B cell (primary cell): ENCODE results near the gene HECTD1. TPM values are rescaled to one million over a fixed set of nuclear protein-coding genes. Genes with fewer than 3 reads are reported as not detected.
"Not testable (repeated sequence)": the region's sequence is repeated elsewhere in the genome, so short reads cannot be mapped to it uniquely, and the experiment has no call there.

Experiments used
- ATAC-seq: fragments of 200-7000 bp; cut with Tn5 transposase; one replicate; pipeline ENCODE4 v1.10.0; 2021; ENCODE audit warnings: low read depth, mild to moderate bottlenecking, moderate number of reproducible peaks, moderate library complexity
- CTCF ChIA-PET: fragments of 350-600 bp; sonication (Branson Sonifier 250); formaldehyde crosslinking; loops from one replicate; lab custom pipeline; 2021; ENCODE audit warnings: antibody characterized with exemption, inconsistent platforms; lab: Charles Lee
- POLR2A ChIA-PET: fragments of 350-600 bp; sonication (Branson Sonifier 250); formaldehyde crosslinking; loops from one replicate; lab custom pipeline; 2021; ENCODE audit warnings: antibody characterized with exemption; lab: Charles Lee
- DNase-seq: peaks from one replicate; pipeline ENCODE4 v3.0.0; 2013
- H2AFZ ChIP-seq: 2 replicates; pipeline ENCODE4 v1.6.1; 2012; ENCODE audit warnings: mild to moderate bottlenecking, low read depth, low read length; ENCODE audit not compliant: insufficient read depth, poor library complexity, severe bottlenecking
- H3K27ac ChIP-seq, 2 donors: 1 replicate in 1 of 2; 2 replicates in 1 of 2; pipeline ENCODE4 v1.5.1; 2012 to 2013; ENCODE audit warnings: low read length in 2 of 2, mild to moderate bottlenecking in 2 of 2, moderate library complexity in 1 of 2
- H3K27me3 ChIP-seq, 4 experiments: fragments of 200-600 bp in 1 of 4; sonication (generic) in 1 of 4; replicated peaks in 1 of 4; 1 replicate in 2 of 4; 2 replicates in 2 of 4; pipeline versions ENCODE4 v1.6.1 to v1.7.0; 2013 to 2016; ENCODE audit warnings: low read length in 3 of 4, mild to moderate bottlenecking in 2 of 4, mixed read lengths in 1 of 4, moderate library complexity in 1 of 4; ENCODE audit not compliant: insufficient read depth in 4 of 4, control insufficient read depth in 3 of 4; ENCODE audit errors: control extremely low read depth in 1 of 4
- H3K36me3 ChIP-seq, 2 experiments: replicated peaks in 1 of 2; 1 replicate in 1 of 2; 2 replicates in 1 of 2; pipeline versions ENCODE4 v1.6.1 to v1.7.1; 2013; ENCODE audit warnings: low read length in 1 of 2; ENCODE audit not compliant: insufficient read depth in 2 of 2, control insufficient read depth in 1 of 2; ENCODE audit errors: control extremely low read depth in 1 of 2, extremely low read depth in 1 of 2
- H3K4me1 ChIP-seq, 2 donors: fragments of 200-600 bp in 1 of 2; sonication (generic) in 1 of 2; 1 replicate in 1 of 2; 2 replicates in 1 of 2; pipeline versions ENCODE4 v1.5.1 to v1.6.1; 2013 to 2017; ENCODE audit warnings: low read length in 2 of 2; ENCODE audit not compliant: control insufficient read depth in 2 of 2, insufficient read depth in 2 of 2
- H3K4me2 ChIP-seq: replicated peaks from 2 replicates; pipeline ENCODE3; 2012; ENCODE audit warnings: mild to moderate bottlenecking, low read depth, low read length; ENCODE audit not compliant: poor library complexity, severe bottlenecking
- H3K4me3 ChIP-seq, 5 experiments: fragments of 200-600 bp in 1 of 5; sonication (generic) in 1 of 5; 1 replicate in 3 of 5; 2 replicates in 2 of 5; pipeline versions ENCODE4 v1.5.1 to v1.7.0; 2011 to 2016; ENCODE audit warnings: low read length in 4 of 5, mild to moderate bottlenecking in 4 of 5, low read depth in 2 of 5, control low read depth in 1 of 5, moderate library complexity in 1 of 5; ENCODE audit not compliant: insufficient read depth in 1 of 5; ENCODE audit errors: control extremely low read depth in 1 of 5, extremely low read depth in 1 of 5
- H3K79me2 ChIP-seq: fragments of 200-600 bp; sonication (generic); one replicate; pipeline ENCODE4 v1.6.0; 2016; ENCODE audit warnings: low read length; ENCODE audit not compliant: control insufficient read depth, insufficient read depth
- H3K9ac ChIP-seq: fragments of 200-600 bp; sonication (generic); 2 replicates; pipeline ENCODE4 v1.6.1; 2017; ENCODE audit warnings: mild to moderate bottlenecking, low read length, moderate library complexity
- H3K9me3 ChIP-seq, 3 donors: one replicate each; pipeline versions ENCODE4 v1.6.1 to v1.7.1; 2013; ENCODE audit warnings: low read length in 2 of 3; ENCODE audit not compliant: control insufficient read depth in 2 of 3, insufficient read depth in 1 of 3; ENCODE audit errors: control extremely low read depth in 1 of 3
- H4K20me1 ChIP-seq: 2 replicates; pipeline ENCODE4 v1.6.0; 2012; ENCODE audit warnings: mild to moderate bottlenecking, low read length; ENCODE audit not compliant: insufficient read depth, control insufficient read depth, poor library complexity, severe bottlenecking
- H3K27ac Mint-ChIP-seq: one replicate; pipeline ENCODE4 v1.8.0; 2021; ENCODE audit warnings: mixed read lengths
- H3K27me3 Mint-ChIP-seq: one replicate; pipeline ENCODE4 v1.8.0; 2021; ENCODE audit warnings: mixed read lengths
- H3K4me1 Mint-ChIP-seq: one replicate; pipeline ENCODE4 v1.8.0; 2021; ENCODE audit warnings: mixed read lengths
- H3K4me3 Mint-ChIP-seq: one replicate; pipeline ENCODE4 v1.8.0; 2021; ENCODE audit warnings: mixed read lengths
- H3K9me3 Mint-ChIP-seq: one replicate; pipeline ENCODE4 v1.8.0; 2022; ENCODE audit warnings: mixed read lengths; ENCODE audit not compliant: insufficient read depth
- EZH2 ChIP-seq: IDR thresholded peaks from 2 replicates; pipeline ENCODE4 v1.6.1; 2012; ENCODE audit warnings: borderline replicate concordance, low read depth, mild to moderate bottlenecking, moderate library complexity, low read length; ENCODE audit not compliant: insufficient read depth, poor library complexity, severe bottlenecking
- WGBS: methylation state at CpG from one replicate; pipeline ENCODE4 v1.1.5; 2013; ENCODE audit warnings: missing lambda C conversion rate; ENCODE audit not compliant: insufficient coverage; 5-methylcytosine and 5-hydroxymethylcytosine counted together
- intact Hi-C: fragments of 100-400 bp; cut with micrococcal nuclease; formaldehyde crosslinking; loops from one replicate; pipeline ENCODE4 v1.10.0; 2022
- polyA plus RNA-seq: library from polyadenylated mRNA; depleted of rRNA; stranded (reverse); fragments of >200 nt; gene quantifications from 2 replicates; pipeline ENCODE4 v1.2.3, GENCODE V29; 2012
- total RNA-seq, 2 donors: library from RNA; stranded (reverse); fragments of 120-200 nt in 1 of 2; gene quantifications; 1 replicate in 1 of 2; 2 replicates in 1 of 2; pipeline versions ENCODE4 v1.2.3 to v1.2.4, GENCODE V29; 2013 to 2022
- TF ChIP-seq, protein P1 (sequence below): fragments of 200-600 bp; IDR thresholded peaks from one replicate; pipeline ENCODE4 v1.8.0; 2022; ENCODE audit warnings: antibody characterized with exemption, mild to moderate bottlenecking

The HECTD1 gene
- total and polyA plus RNA-seq, 2 donors (not counting 1 experiment from before 2014, with no cell fraction given): 63.1 to 184 TPM

GRCh38 chr14:31257244-31257553 is 49.6 kb upstream of the HECTD1 start:
- Histone ChIP-seq H4K20me1 (no peaks in the 10 kb centered on the region), H3K79me2 (no peaks in the 10 kb centered on the region), H3K4me1 (no peaks in the 10 kb centered on the region), H3K36me3 (no peaks in the 10 kb centered on the region), H3K9me3 (peaks cover 0 to 2% (median 0%) of the 10 kb centered on the region in 3 donors), H3K9ac (no peak overlapping the region), H3K27me3 (no peaks in the 10 kb centered on the region), H2AFZ (no peak overlapping the region), H3K4me3 (no peak overlapping the region), H3K4me2 (no peak overlapping the region), H3K27ac (no peak overlapping the region)
- CTCF ChIA-PET: no interaction called here
- intact Hi-C loops: no loop called here
- DNase-seq (no peak), ATAC-seq (no peak)
- H3K4me1 Mint-ChIP-seq: peaks cover 9% of the 10 kb centered on the region
- H3K27ac Mint-ChIP-seq: no peak overlapping the region
- POLR2A ChIA-PET: no interaction called here
- TF ChIP-seq EZH2: no peak
- TF ChIP-seq, protein P1, sequence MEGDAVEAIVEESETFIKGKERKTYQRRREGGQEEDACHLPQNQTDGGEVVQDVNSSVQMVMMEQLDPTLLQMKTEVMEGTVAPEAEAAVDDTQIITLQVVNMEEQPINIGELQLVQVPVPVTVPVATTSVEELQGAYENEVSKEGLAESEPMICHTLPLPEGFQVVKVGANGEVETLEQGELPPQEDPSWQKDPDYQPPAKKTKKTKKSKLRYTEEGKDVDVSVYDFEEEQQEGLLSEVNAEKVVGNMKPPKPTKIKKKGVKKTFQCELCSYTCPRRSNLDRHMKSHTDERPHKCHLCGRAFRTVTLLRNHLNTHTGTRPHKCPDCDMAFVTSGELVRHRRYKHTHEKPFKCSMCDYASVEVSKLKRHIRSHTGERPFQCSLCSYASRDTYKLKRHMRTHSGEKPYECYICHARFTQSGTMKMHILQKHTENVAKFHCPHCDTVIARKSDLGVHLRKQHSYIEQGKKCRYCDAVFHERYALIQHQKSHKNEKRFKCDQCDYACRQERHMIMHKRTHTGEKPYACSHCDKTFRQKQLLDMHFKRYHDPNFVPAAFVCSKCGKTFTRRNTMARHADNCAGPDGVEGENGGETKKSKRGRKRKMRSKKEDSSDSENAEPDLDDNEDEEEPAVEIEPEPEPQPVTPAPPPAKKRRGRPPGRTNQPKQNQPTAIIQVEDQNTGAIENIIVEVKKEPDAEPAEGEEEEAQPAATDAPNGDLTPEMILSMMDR: no peak
- no peaks in the 10 kb centered on the region for H3K27me3 Mint-ChIP-seq
- H3K9me3 Mint-ChIP-seq: no peaks in the 10 kb centered on the region
- H3K4me3 Mint-ChIP-seq: no peak overlapping the region
- no CpG with 5 or more reads among the region's 1 CpG for WGBS

DNA sequence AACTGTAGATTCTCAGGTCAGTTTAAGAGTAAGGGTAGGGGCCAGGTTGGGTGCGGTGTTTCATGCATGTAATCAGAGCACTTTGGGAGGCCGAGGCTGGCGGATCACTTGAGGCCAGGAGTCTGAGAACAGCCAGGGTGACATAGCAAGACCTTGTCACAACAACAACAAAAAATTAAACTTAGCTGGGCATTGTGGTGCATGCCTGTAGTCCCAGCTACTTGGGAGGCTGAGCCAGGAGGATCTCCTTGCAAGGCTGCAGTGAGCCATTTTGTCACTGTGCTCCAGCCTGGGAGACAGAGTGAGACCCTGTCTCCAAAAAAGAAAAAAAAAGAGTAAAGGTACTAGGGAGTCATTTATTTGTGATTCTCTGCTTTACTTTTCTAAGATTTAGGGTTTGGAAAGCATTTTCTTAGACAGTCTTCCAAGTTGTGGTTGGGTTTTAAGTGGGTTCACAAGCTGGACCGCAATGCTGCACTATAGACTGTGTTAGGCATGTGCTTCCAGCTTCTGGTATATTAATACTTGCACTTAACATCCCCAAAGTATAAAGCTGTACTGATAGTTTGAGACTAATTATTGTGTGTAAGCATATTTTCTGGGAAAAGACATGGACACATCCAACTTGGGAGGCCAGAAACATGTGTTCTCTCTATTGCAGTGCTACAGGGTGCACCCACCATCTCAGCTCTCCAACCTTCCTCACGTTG is 49.1 kb upstream of the HECTD1 start:
- no peak for TF ChIP-seq EZH2
- CTCF ChIA-PET: no interaction called here
- intact Hi-C loops: no loop called here
- Mint-ChIP-seq H3K27ac (no peak overlapping the region), H3K27me3 (no peaks in the 10 kb centered on the region), H3K4me1 (peaks cover 4% of the 10 kb centered on the region), H3K4me3 (no peak overlapping the region), H3K9me3 (no peaks in the 10 kb centered on the region)
- Histone ChIP-seq H3K4me3 (no peak overlapping the region), H3K27me3 (no peaks in the 10 kb centered on the region), H4K20me1 (no peaks in the 10 kb centered on the region), H3K9me3 (peaks cover 0 to 2% (median 0%) of the 10 kb centered on the region in 3 donors), H3K79me2 (no peaks in the 10 kb centered on the region), H3K36me3 (no peaks in the 10 kb centered on the region), H2AFZ (no peak overlapping the region), H3K27ac (no peak overlapping the region), H3K4me1 (no peaks in the 10 kb centered on the region), H3K4me2 (no peak overlapping the region), H3K9ac (no peak overlapping the region)
- no CpG with 5 or more reads among the region's 5 CpGs for WGBS
- no peak for ATAC-seq
- DNase-seq: no peak
- POLR2A ChIA-PET: no interaction called here

DNA sequence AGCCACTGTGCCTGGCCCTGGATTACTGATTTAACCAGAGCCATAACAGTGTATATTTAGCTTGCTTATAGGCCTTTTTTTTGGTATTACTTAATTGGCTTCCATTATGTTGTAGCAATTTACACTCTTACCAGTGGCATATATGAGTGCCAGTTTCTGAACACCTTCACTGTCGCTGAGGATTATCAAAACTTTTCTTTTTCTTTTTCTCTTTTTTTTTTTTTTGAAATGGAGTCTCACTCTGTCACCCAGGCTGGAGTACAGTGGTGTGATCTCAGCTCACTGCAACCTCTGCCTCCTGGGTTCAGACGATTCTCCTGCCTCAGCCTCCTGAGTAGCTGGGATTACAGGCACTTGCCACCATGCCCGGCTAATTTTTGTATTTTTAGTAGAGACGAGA is 48.3 kb upstream of the HECTD1 start:
- DNase-seq, POLR2A ChIA-PET: not testable (repeated sequence)

More for the DNA sequence above, 48.3 kb upstream of the HECTD1 start:
- H3K9me3 ChIP-seq, ATAC-seq, H3K27ac Mint-ChIP-seq, H3K27ac ChIP-seq, H3K27me3 ChIP-seq, CTCF ChIA-PET, H3K4me3 Mint-ChIP-seq, H3K4me1 ChIP-seq, H3K27me3 Mint-ChIP-seq, H3K4me3 ChIP-seq, H3K4me2 ChIP-seq, H3K9ac ChIP-seq, H3K36me3 ChIP-seq, H3K79me2 ChIP-seq, H2AFZ ChIP-seq, intact Hi-C loops, H3K4me1 Mint-ChIP-seq, H4K20me1 ChIP-seq, H3K9me3 Mint-ChIP-seq: not testable (repeated sequence)
- WGBS: 90% methylated on average over 2 of the region's 4 CpGs
